Endodermal cell (in vitro differentiated cells): ENCODE data around the gene RPS14. TPM values are rescaled to one million over a fixed set of nuclear protein-coding genes. Genes with fewer than 3 reads are reported as not detected.
A peak's percentile ranks its signal among the peaks of the same experiment; 100 is the strongest.

ENCODE experiments used
- DNase-seq: peaks from one replicate; pipeline ENCODE4 v3.0.0-alpha.2; 2017
- H3K27ac ChIP-seq: 2 replicates; pipeline ENCODE4 v1.5.1; 2013; ENCODE audit warnings: mild to moderate bottlenecking, low read depth, low read length, moderate library complexity
- H3K27me3 ChIP-seq: 2 replicates; pipeline ENCODE4 v1.6.1; 2013; ENCODE audit warnings: mild to moderate bottlenecking, low read length, moderate library complexity; ENCODE audit not compliant: insufficient read depth, control insufficient read depth, poor library complexity, severe bottlenecking
- H3K36me3 ChIP-seq: 2 replicates; pipeline ENCODE4 v1.7.0; 2013; ENCODE audit warnings: mild to moderate bottlenecking, low read length, moderate library complexity; ENCODE audit not compliant: control insufficient read depth, insufficient read depth
- H3K4me1 ChIP-seq: one replicate; pipeline ENCODE4 v1.7.0; 2013; ENCODE audit warnings: low read length; ENCODE audit not compliant: control insufficient read depth, insufficient read depth
- H3K4me3 ChIP-seq: 2 replicates; pipeline ENCODE4 v1.5.1; 2013; ENCODE audit warnings: mild to moderate bottlenecking, low read length, moderate library complexity
- H3K9ac ChIP-seq: 2 replicates; pipeline ENCODE4 v1.6.1; 2013; ENCODE audit warnings: mild to moderate bottlenecking, low read length, moderate library complexity; ENCODE audit not compliant: poor library complexity, severe bottlenecking; ENCODE audit errors: extremely low read depth
- H3K9me3 ChIP-seq: 2 replicates; pipeline ENCODE4 v1.6.1; 2013; ENCODE audit warnings: mild to moderate bottlenecking, low read length, moderate library complexity; ENCODE audit not compliant: control insufficient read depth
- H3K27ac Mint-ChIP-seq: 2 replicates; pipeline ENCODE4 v1.8.0; 2020; ENCODE audit warnings: mixed read lengths
- H3K27me3 Mint-ChIP-seq: 2 replicates; pipeline ENCODE4 v1.8.0; 2021; ENCODE audit warnings: mild to moderate bottlenecking, mixed read lengths; ENCODE audit not compliant: insufficient read depth
- H3K36me3 Mint-ChIP-seq: 2 replicates; pipeline ENCODE4 v1.8.0; 2020; ENCODE audit warnings: low read depth, mixed read lengths
- H3K4me1 Mint-ChIP-seq: 2 replicates; pipeline ENCODE4 v1.8.0; 2020; ENCODE audit warnings: mixed read lengths
- H3K4me3 Mint-ChIP-seq: 2 replicates; pipeline ENCODE4 v1.8.0; 2020; ENCODE audit warnings: mild to moderate bottlenecking, moderate library complexity, mixed read lengths
- H3K9me3 Mint-ChIP-seq: 2 replicates; pipeline ENCODE4 v1.8.0; 2020; ENCODE audit warnings: mild to moderate bottlenecking, mixed read lengths
- CTCF ChIP-seq: fragments of 200-600 bp; sonication (generic); conservative IDR thresholded peaks from 2 replicates; pipeline ENCODE4 v1.5.0; 2021; ENCODE audit warnings: antibody characterized with exemption, mild to moderate bottlenecking
- WGBS, 2 experiments: methylation state at CpG; one replicate each; pipeline versions ENCODE4 v1.1.5 to v1.1.7; 2013; ENCODE audit warnings: missing lambda C conversion rate in 2 of 2, mixed read lengths in 1 of 2; ENCODE audit not compliant: insufficient coverage in 1 of 2, insufficient read length in 1 of 2; 5-methylcytosine and 5-hydroxymethylcytosine counted together
- total RNA-seq, 2 donors: library from RNA; stranded (reverse); fragmentation: NEBNext Ultra II Directional in 1 of 2; extraction: Animal tissue kit (Norgen Biotek cat#: 25700) in 1 of 2; gene quantifications; 2 replicates in 1 of 2; 3 replicates in 1 of 2; pipeline ENCODE4 v1.2.1, GENCODE V29; 2021

Gene RPS14
- total RNA-seq, 2 donors from 2014 or later, result 2,313 to 2,316 TPM

GRCh38 chr5:150434464-150434863, 15.1 kb downstream of the RPS14 start:
- H3K27ac ChIP-seq, result no peak overlapping the region
- 81% methylated on average over 5 to 6 of the region's 6 CpGs for WGBS, 2 experiments
- H3K36me3 Mint-ChIP-seq, result no peaks in the 10 kb centered on the region

DNA sequence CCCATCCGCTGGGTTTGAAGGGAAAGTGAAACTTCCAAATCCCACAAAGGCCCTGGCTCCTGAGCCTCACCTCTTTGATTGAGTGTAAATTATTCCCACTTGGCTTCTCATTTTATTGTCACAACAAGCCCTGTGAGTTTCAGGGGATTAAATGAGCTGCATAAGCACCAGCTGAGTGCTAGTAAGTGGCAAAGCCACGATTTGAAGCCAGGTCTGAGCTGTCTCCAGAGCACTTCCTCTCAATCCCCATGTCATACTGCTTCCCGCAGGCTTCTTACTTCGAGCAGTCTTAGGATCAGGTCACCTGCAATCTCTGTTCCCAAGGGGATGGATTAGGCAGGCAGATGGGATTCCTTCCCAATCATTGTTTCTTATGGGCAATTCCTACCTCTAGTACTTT, 18.0 kb downstream of the RPS14 start:
- Histone ChIP-seq H3K9me3 (no peaks in the 10 kb centered on the region), H3K36me3 (no peaks in the 10 kb centered on the region), H3K27me3 (no peaks in the 10 kb centered on the region), H3K9ac (no peak overlapping the region), H3K27ac (no peak overlapping the region), H3K4me3 (no peak overlapping the region), H3K4me1 (no peaks in the 10 kb centered on the region)
- Mint-ChIP-seq H3K4me1 (peaks cover 5% of the 10 kb centered on the region), H3K27ac (peak overlapping the region; percentile 28), H3K27me3 (peaks cover 2% of the 10 kb centered on the region), H3K4me3 (no peak overlapping the region), H3K9me3 (no peaks in the 10 kb centered on the region), H3K36me3 (no peaks in the 10 kb centered on the region)
- WGBS, 2 experiments, result 69 to 83% methylated on average over 4 of the region's 4 CpGs
- no peak for TF ChIP-seq CTCF
- DNase-seq, result no peak

More at GRCh38 chr5:150434464-150434863, 15.1 kb downstream of the RPS14 start:
- Mint-ChIP-seq H3K27ac (no peak overlapping the region), H3K27me3 (peaks cover 3% of the 10 kb centered on the region), H3K9me3 (no peaks in the 10 kb centered on the region), H3K4me3 (no peak overlapping the region), H3K4me1 (peaks cover 5% of the 10 kb centered on the region)
- Histone ChIP-seq H3K9me3 (no peaks in the 10 kb centered on the region), H3K36me3 (no peaks in the 10 kb centered on the region), H3K4me3 (no peak overlapping the region), H3K9ac (no peak overlapping the region), H3K4me1 (no peaks in the 10 kb centered on the region), H3K27me3 (no peaks in the 10 kb centered on the region)
- no peak for DNase-seq
- TF ChIP-seq CTCF, result no peak

DNA sequence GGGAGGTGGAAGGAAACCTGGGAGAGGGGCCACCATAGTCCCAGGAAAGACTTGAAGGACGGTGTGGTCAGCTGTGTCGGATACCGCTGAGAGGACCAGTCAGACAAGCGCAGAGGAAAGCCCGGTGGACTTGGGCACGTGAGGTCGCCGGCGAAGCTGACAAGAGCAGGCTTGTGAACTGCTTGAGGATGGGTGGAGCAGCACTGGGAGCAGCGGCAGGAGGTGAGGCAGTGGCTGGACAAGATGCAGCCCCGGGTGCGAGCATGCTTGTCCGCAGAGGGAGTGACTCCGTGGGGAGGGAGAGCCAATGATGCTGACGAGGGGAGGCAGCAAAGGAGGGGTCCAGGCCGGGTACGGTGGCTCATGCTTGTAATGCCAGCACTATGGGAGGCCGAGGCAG, 18.5 kb downstream of the RPS14 start:
- Histone ChIP-seq H3K27ac (no peak overlapping the region), H3K4me3 (no peak overlapping the region), H3K9me3 (no peaks in the 10 kb centered on the region), H3K36me3 (no peaks in the 10 kb centered on the region), H3K4me1 (no peaks in the 10 kb centered on the region), H3K27me3 (no peaks in the 10 kb centered on the region), H3K9ac (no peak overlapping the region)
- no peak overlapping the region for H3K4me3 Mint-ChIP-seq
- no peaks in the 10 kb centered on the region for H3K9me3 Mint-ChIP-seq
- H3K27ac Mint-ChIP-seq, result no peak overlapping the region
- no peak for DNase-seq
- no peak for TF ChIP-seq CTCF
- H3K4me1 Mint-ChIP-seq, result peaks cover 5% of the 10 kb centered on the region
- H3K36me3 Mint-ChIP-seq, result no peaks in the 10 kb centered on the region
- H3K27me3 Mint-ChIP-seq, result peaks cover 2% of the 10 kb centered on the region
- 91 to 95% methylated on average over 17 to 18 of the region's 18 CpGs for WGBS, 2 experiments
